ENCODE measurements around the gene U2AF1L4. TPM values are rescaled to one million over a fixed set of nuclear protein-coding genes. Genes with fewer than 3 reads are reported as not detected.

Gene U2AF1L4
- total RNA-seq, 1 donor from 2014 or later: 17.2 TPM

GRCh38 chr19:35720648-35721047 lies 24.6 kb downstream of the U2AF1L4 start:
- H2AFZ ChIP-seq (replicated peaks): no peak overlapping the region
- Mint-ChIP-seq H3K4me1 (peaks cover 22% of the 10 kb centered on the region), H3K36me3 (peaks cover 27% of the 10 kb centered on the region), H3K27me3 (ENCODE audit: insufficient read depth, low read depth) (peaks cover 6% of the 10 kb centered on the region), H3K27ac (no peak overlapping the region), H3K9me3 (no peaks in the 10 kb centered on the region), H3K4me3 (peak overlapping the region; percentile 69)
- no peaks in the 10 kb centered on the region for H3K36me3 ChIP-seq
- H3K9ac ChIP-seq: no peak overlapping the region
- peaks cover 23% of the 10 kb centered on the region for H4K20me1 ChIP-seq (ENCODE audit: low read depth)
- H3K4me2 ChIP-seq: no peak overlapping the region
- DNase-seq (ENCODE audit: low spot score): no peak
- no peak for TF ChIP-seq EZH2 (IDR thresholded peaks at IDR 0.05)
- TF ChIP-seq EZH2phosphoT487 (IDR thresholded peaks at IDR 0.05): no peak
- TF ChIP-seq, protein P1, sequence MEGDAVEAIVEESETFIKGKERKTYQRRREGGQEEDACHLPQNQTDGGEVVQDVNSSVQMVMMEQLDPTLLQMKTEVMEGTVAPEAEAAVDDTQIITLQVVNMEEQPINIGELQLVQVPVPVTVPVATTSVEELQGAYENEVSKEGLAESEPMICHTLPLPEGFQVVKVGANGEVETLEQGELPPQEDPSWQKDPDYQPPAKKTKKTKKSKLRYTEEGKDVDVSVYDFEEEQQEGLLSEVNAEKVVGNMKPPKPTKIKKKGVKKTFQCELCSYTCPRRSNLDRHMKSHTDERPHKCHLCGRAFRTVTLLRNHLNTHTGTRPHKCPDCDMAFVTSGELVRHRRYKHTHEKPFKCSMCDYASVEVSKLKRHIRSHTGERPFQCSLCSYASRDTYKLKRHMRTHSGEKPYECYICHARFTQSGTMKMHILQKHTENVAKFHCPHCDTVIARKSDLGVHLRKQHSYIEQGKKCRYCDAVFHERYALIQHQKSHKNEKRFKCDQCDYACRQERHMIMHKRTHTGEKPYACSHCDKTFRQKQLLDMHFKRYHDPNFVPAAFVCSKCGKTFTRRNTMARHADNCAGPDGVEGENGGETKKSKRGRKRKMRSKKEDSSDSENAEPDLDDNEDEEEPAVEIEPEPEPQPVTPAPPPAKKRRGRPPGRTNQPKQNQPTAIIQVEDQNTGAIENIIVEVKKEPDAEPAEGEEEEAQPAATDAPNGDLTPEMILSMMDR (IDR thresholded peaks at IDR 0.05): no peak
- no peak overlapping the region for H3K27ac ChIP-seq
- peaks cover 16% of the 10 kb centered on the region for H3F3A ChIP-seq (ENCODE audit: low read depth)
- H3K9me3 ChIP-seq (ENCODE audit: low read depth): no peaks in the 10 kb centered on the region
- H3K27me3 ChIP-seq: peaks cover 3% of the 10 kb centered on the region
- no peak overlapping the region for H3K4me3 ChIP-seq
- peaks cover 22% of the 10 kb centered on the region for H3K79me2 ChIP-seq (ENCODE audit: low read depth)
- peaks cover 10% of the 10 kb centered on the region for H3K4me1 ChIP-seq

DNA sequence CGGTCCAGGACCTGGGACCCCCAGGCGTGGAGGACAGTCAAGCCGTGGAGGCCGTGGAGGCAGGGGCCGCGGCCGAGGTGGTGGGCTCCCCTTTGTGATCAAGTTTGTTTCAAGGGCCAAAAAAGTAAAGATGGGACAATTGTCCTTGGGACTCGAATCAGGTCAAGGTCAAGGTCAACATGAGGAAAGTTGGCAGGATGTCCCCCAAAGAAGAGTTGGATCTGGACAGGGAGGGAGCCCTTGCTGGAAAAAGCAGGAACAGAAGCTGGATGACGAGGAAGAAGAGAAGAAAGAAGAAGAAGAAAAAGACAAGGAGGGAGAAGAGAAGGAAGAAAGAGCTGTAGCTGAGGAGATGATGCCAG lies 25.1 kb downstream of the U2AF1L4 start:
- H3K9me3 Mint-ChIP-seq: no peaks in the 10 kb centered on the region
- H2AFZ ChIP-seq (replicated peaks): no peak overlapping the region
- H3K27ac Mint-ChIP-seq: no peak overlapping the region
- H3K4me1 Mint-ChIP-seq: peaks cover 22% of the 10 kb centered on the region
- no peak for TF ChIP-seq EZH2phosphoT487 (IDR thresholded peaks at IDR 0.05)
- TF ChIP-seq EZH2 (IDR thresholded peaks at IDR 0.05): no peak
- TF ChIP-seq, protein P1 (IDR thresholded peaks at IDR 0.05): no peak
- H3K4me1 ChIP-seq: peaks cover 16% of the 10 kb centered on the region
- no peak overlapping the region for H3K27ac ChIP-seq
- H3K4me3 Mint-ChIP-seq: peak overlapping the region; percentile 59
- no peak overlapping the region for H3K4me2 ChIP-seq
- no peak overlapping the region for H3K9ac ChIP-seq
- H3K27me3 Mint-ChIP-seq (ENCODE audit: insufficient read depth, low read depth): peaks cover 6% of the 10 kb centered on the region
- H3K36me3 ChIP-seq: no peaks in the 10 kb centered on the region
- peaks cover 23% of the 10 kb centered on the region for H3K36me3 Mint-ChIP-seq
- H3K27me3 ChIP-seq: peaks cover 8% of the 10 kb centered on the region
- H3K9me3 ChIP-seq (ENCODE audit: low read depth): no peaks in the 10 kb centered on the region
- H3K79me2 ChIP-seq (ENCODE audit: low read depth): peaks cover 22% of the 10 kb centered on the region
- H3F3A ChIP-seq (ENCODE audit: low read depth): peaks cover 19% of the 10 kb centered on the region
- peaks cover 23% of the 10 kb centered on the region for H4K20me1 ChIP-seq (ENCODE audit: low read depth)
- DNase-seq (ENCODE audit: low spot score): no peak
- no peak overlapping the region for H3K4me3 ChIP-seq

- Histone ChIP-seq H3K4me2 (peak overlapping the region; percentile 87), H3F3A (ENCODE audit: low read depth) (peaks cover 19% of the 10 kb centered on the region), H2AFZ (replicated peaks) (no peak overlapping the region), H3K9me3 (ENCODE audit: low read depth) (no peaks in the 10 kb centered on the region), H4K20me1 (ENCODE audit: low read depth) (peaks cover 23% of the 10 kb centered on the region), H3K36me3 (no peaks in the 10 kb centered on the region), H3K27ac (no peak overlapping the region), H3K79me2 (ENCODE audit: low read depth) (peaks cover 22% of the 10 kb centered on the region), H3K9ac (no peak overlapping the region), H3K4me3 (peak overlapping the region; percentile 73), H3K4me1 (peaks cover 21% of the 10 kb centered on the region), H3K27me3 (peaks cover 8% of the 10 kb centered on the region)
- Mint-ChIP-seq H3K27me3 (ENCODE audit: insufficient read depth, low read depth) (peaks cover 8% of the 10 kb centered on the region), H3K4me1 (peaks cover 27% of the 10 kb centered on the region), H3K27ac (no peak overlapping the region), H3K9me3 (no peaks in the 10 kb centered on the region), H3K4me3 (peak overlapping the region; percentile 94), H3K36me3 (peaks cover 20% of the 10 kb centered on the region)
- no peak for DNase-seq (ENCODE audit: low spot score)
- TF ChIP-seq EZH2 (IDR thresholded peaks at IDR 0.05) (no peak), EZH2phosphoT487 (IDR thresholded peaks at IDR 0.05) (no peak)
- TF ChIP-seq, protein P1 (IDR thresholded peaks at IDR 0.05): no peak
Measured at GRCh38 chr19:35719402-35720162, 25.6 kb downstream of the U2AF1L4 start.
